Sigmoid colon (tissue), 4 donors: ENCODE measurements around the gene ITIH6.
"Not testable (repeated sequence)": the region's sequence is repeated elsewhere in the genome, so short reads cannot be mapped to it uniquely, and the experiment has no call there.

Experiments used
- CTCF ChIP-seq, 4 experiments: fragments of 450-650 bp in 3 of 4; fragments of 200-600 bp in 1 of 4; IDR thresholded peaks; one replicate each; pipeline ENCODE4 v1.5.1; 2016 to 2019; ENCODE audit warnings: antibody characterized with exemption in 4 of 4, mild to moderate bottlenecking in 3 of 4, moderate library complexity in 2 of 4
- POLR2AphosphoS5 ChIP-seq, 4 donors: sonication (generic); formaldehyde crosslinking; IDR thresholded peaks; one replicate each; pipeline ENCODE4 v1.6.1; 2017; ENCODE audit warnings: antibody characterized with exemption in 4 of 4

- not testable (repeated sequence) for TF ChIP-seq CTCF, POLR2AphosphoS5 (IDR thresholded peaks at IDR 0.05)
Observed at GRCh38 chrX:54841184-54841874, 43.3 kb upstream of the ITIH6 start.
